ENCODE results near the gene WNT16.

DNA sequence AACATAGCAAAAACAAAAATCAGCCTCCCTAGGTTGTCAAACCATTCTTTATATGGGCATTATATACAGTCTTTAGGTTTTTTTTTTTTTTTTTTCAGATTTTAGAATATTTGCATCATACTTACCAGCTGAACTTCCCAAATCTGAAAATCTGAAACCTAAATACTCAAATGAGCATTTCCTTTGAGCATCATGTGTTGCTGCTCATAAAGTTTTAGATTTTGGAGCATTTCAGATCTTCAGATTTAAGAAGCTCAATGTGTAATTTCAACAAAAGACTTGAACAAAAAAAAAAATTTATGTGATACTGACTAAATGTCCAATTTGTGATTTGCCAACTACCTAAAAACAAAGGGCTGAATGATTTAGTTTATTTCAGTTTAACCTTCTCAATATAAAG is 53.7 kb downstream of the WNT16 start:
- TF ChIP-seq, protein P1, sequence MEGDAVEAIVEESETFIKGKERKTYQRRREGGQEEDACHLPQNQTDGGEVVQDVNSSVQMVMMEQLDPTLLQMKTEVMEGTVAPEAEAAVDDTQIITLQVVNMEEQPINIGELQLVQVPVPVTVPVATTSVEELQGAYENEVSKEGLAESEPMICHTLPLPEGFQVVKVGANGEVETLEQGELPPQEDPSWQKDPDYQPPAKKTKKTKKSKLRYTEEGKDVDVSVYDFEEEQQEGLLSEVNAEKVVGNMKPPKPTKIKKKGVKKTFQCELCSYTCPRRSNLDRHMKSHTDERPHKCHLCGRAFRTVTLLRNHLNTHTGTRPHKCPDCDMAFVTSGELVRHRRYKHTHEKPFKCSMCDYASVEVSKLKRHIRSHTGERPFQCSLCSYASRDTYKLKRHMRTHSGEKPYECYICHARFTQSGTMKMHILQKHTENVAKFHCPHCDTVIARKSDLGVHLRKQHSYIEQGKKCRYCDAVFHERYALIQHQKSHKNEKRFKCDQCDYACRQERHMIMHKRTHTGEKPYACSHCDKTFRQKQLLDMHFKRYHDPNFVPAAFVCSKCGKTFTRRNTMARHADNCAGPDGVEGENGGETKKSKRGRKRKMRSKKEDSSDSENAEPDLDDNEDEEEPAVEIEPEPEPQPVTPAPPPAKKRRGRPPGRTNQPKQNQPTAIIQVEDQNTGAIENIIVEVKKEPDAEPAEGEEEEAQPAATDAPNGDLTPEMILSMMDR (IDR thresholded peaks at IDR 0.05; ENCODE audit: low read length): no peak
- TF ChIP-seq EZH2phosphoT487 (IDR thresholded peaks at IDR 0.05; ENCODE audit: low read length): no peak
